Left forelimb (tissue), 1 donor: Measurements from ENCODE around the gene RNF25.

Experiments used
- DNase-seq: peaks from one replicate; pipeline ENCODE4 v3.0.0-alpha.2; 2018; ENCODE audit warnings: low spot score

Gene RNF25

DNA sequence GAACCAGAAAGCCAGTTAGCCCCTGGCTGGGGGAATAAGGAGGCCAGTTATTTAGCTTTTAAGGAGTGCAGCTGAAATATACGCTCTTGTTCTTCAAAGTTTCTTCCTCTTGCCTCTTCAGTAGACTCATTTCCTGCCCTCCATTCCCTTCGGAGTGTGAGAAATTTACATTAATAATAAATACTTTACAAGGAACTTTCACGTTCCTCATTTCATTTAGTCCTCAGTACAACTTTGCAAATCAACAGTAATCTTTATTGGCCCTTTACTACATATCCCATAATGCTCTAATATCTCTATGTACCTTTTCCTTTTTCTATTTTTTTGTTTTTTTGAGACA lies 48.5 kb downstream of the RNF25 start:
- no peak for DNase-seq

DNA sequence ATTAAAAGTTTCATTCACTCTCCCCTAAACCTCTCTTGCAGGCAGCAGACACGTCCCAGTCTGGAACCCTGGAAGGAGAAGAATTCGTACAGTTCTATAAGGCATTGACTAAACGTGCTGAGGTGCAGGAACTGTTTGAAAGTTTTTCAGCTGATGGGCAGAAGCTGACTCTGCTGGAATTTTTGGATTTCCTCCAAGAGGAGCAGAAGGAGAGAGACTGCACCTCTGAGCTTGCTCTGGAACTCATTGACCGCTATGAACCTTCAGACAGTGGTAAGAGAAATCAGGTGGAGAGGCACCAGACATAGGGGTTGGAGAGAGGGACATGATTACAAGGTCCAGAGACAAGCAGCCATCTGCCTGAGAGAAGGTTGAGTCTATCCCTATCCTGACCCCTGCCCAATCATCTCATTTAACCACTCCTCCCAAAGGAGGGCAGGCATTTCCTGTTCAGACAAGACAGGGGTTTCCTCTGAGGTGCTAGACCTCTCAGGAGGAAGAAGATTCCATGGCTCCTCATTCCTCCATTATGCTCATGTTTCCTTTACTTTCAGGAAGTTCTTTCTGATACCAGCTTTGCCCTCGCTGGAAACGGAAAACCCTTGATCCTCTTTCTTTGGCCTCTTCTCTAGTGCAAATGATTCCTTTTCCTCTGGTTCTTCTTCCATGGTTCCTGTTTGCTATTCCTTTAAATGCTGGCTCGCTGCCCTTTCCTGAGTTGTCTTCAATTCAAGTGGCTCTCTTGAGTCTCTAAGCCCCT lies 49.0 kb downstream of the RNF25 start:
- no peak for DNase-seq

DNA sequence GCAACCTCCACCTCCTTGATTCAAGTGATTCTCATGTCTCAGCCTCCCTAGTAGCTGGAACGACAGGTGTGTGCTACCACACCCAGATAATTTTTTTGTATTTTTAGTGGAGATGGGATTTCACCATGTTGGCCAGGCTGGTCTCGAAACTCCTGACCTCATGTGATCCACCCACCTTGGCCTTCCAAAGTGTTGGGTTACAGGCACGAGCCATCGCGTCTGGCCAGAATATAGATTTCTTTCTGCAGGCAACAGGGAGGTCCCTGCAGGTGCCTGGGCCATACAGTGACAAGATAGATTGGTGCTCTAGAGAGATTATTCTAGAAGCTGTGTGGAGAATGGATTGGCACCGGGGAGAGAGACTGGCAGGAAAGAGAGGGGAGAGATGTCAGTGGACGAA lies 50.8 kb downstream of the RNF25 start:
- no peak for DNase-seq

DNA sequence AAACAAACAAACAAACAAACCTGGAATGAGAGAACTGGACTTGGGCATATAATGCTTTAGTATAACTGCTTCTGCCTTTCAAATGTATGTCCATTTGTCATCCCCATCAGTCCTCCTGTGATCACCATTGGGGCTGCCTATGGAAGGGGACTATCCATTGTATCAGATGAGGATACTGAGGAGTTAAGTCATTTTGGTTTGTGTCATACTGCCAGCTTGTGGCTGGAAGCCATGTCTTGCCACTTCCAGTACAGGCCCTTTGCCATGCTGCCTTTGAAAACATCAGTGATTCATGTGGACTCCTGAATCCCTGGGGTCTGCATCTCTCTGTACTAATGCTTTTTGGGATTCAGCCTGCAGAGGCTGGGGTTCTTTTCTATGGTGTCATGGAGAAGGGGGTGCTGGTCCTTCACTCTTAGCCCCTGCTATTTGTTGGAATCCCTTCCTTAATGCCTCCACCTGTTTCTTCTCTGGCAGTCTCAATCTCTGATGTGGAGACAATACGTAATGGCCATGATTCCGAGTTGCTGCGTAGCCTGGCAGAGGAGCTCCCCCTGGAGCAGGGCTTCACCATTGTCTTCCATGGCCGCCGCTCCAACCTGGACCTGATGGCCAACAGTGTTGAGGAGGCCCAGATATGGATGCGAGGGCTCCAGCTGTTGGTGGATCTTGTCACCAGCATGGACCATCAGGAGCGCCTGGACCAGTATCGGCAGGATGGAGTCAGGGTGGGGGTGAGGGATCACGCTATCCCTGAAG lies 53.5 kb downstream of the RNF25 start:
- no peak for DNase-seq

DNA sequence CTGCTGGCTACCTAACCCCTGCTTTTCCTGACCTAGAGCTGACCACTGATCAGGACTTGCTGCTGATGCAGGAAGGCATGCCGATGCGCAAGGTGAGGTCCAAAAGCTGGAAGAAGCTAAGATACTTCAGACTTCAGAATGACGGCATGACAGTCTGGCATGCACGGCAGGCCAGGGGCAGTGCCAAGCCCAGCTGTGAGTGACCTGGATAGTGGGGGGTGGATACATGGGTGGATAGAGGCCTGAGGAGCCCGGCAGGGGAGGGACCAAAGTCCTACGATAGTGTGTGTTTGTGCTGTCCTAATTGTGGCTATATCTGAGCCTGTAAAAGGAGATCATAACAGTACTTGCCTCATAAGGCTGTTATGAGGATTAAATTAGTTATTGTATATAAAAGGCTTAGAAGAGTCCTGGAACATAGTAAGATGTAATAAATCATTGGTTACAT lies 55.9 kb downstream of the RNF25 start:
- DNase-seq, result no peak
